Gastroesophageal sphincter (tissue), 3 donors: Measurements from ENCODE around the gene ARFIP1.

Experiments used
- POLR2A ChIP-seq, 2 donors: fragments of 450-650 bp; IDR thresholded peaks; one replicate each; pipeline ENCODE4 v1.6.1; 2017; ENCODE audit warnings: antibody characterized with exemption in 2 of 2, mild to moderate bottlenecking in 2 of 2, moderate library complexity in 1 of 2
- POLR2AphosphoS5 ChIP-seq: sonication (generic); formaldehyde crosslinking; IDR thresholded peaks from one replicate; pipeline ENCODE4 v1.6.1; 2017; ENCODE audit warnings: antibody characterized with exemption
- TF ChIP-seq, protein P1 (sequence below), 4 experiments: fragments of 200-600 bp in 2 of 4; fragments of 450-650 bp in 2 of 4; sonication (generic) in 1 of 4; IDR thresholded peaks; one replicate each; pipeline ENCODE4 v1.5.1; 2017 to 2019; ENCODE audit warnings: antibody characterized with exemption in 4 of 4, mild to moderate bottlenecking in 2 of 4, moderate library complexity in 2 of 4

DNA sequence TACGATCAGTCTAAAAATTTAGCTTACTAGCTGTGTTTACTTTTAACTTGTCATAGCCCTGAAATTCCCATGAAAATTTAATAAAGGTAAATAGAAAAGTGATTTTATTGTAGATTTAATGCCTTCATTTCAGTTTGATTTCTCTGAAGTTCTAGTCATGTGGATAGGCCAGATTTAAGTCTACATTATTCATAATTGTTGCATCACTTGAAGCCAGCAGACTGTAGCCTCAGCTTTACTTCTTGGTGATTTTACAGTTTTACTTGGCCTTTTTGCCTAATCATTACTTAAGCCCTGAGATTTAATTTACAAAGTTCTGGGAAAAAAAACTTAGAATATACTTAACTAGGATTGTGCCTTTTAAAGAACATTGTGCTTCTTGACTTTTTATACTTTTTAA is 82.9 kb downstream of the ARFIP1 start:
- TF ChIP-seq POLR2A (IDR thresholded peaks at IDR 0.05), result no peak
- TF ChIP-seq, protein P1, sequence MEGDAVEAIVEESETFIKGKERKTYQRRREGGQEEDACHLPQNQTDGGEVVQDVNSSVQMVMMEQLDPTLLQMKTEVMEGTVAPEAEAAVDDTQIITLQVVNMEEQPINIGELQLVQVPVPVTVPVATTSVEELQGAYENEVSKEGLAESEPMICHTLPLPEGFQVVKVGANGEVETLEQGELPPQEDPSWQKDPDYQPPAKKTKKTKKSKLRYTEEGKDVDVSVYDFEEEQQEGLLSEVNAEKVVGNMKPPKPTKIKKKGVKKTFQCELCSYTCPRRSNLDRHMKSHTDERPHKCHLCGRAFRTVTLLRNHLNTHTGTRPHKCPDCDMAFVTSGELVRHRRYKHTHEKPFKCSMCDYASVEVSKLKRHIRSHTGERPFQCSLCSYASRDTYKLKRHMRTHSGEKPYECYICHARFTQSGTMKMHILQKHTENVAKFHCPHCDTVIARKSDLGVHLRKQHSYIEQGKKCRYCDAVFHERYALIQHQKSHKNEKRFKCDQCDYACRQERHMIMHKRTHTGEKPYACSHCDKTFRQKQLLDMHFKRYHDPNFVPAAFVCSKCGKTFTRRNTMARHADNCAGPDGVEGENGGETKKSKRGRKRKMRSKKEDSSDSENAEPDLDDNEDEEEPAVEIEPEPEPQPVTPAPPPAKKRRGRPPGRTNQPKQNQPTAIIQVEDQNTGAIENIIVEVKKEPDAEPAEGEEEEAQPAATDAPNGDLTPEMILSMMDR (IDR thresholded peaks at IDR 0.05), result no peak
- TF ChIP-seq POLR2AphosphoS5, result no peak
